Aorta (tissue), 5 donors: ENCODE data around the gene ZGRF1. TPM values are rescaled to one million over a fixed set of nuclear protein-coding genes. Genes with fewer than 3 reads are reported as not detected.
"Not testable (repeated sequence)": the region's sequence is repeated elsewhere in the genome, so short reads cannot be mapped to it uniquely, and the experiment has no call there.

Experiments
- ATAC-seq: fragments of 200-7000 bp; cut with Tn5 transposase; one replicate; pipeline ENCODE4 v1.9.1; 2022; ENCODE audit warnings: moderate library complexity; ENCODE audit not compliant: low FRiP score
- DNase-seq, 2 donors: peaks; one replicate each; pipeline ENCODE4 v3.0.0-alpha.2; 2020
- H3K27ac ChIP-seq, 2 donors: one replicate each; pipeline ENCODE4 v1.5.1; 2013; ENCODE audit warnings: low read length in 2 of 2, mild to moderate bottlenecking in 2 of 2, moderate library complexity in 2 of 2, control low read depth in 1 of 2, inconsistent platforms in 1 of 2, low read depth in 1 of 2
- H3K27me3 ChIP-seq, 2 donors: one replicate each; pipeline ENCODE4 v1.6.1; 2013; ENCODE audit warnings: control low read depth in 1 of 2, low read length in 1 of 2, mild to moderate bottlenecking in 1 of 2, moderate library complexity in 1 of 2; ENCODE audit not compliant: insufficient read depth in 2 of 2, control insufficient read depth in 1 of 2
- H3K36me3 ChIP-seq, 2 donors: one replicate each; pipeline ENCODE4 v1.6.1; 2013; ENCODE audit warnings: control low read depth in 1 of 2, low read length in 1 of 2, mild to moderate bottlenecking in 1 of 2; ENCODE audit not compliant: insufficient read depth in 2 of 2, control insufficient read depth in 1 of 2
- H3K4me1 ChIP-seq, 2 donors: one replicate each; pipeline ENCODE4 v1.6.1; 2013; ENCODE audit warnings: low read length in 2 of 2, control low read depth in 1 of 2, mild to moderate bottlenecking in 1 of 2, moderate library complexity in 1 of 2; ENCODE audit not compliant: insufficient read depth in 2 of 2, control insufficient read depth in 1 of 2
- H3K4me3 ChIP-seq, 2 donors: one replicate each; pipeline ENCODE4 v1.5.1; 2013; ENCODE audit warnings: low read length in 2 of 2, control low read depth in 1 of 2, mild to moderate bottlenecking in 1 of 2
- H3K9me3 ChIP-seq: one replicate; pipeline ENCODE4 v1.6.1; 2013; ENCODE audit warnings: mild to moderate bottlenecking, low read length; ENCODE audit not compliant: control insufficient read depth
- WGBS, 2 donors: extraction: QIAGEN DNeasy Blood & Tissue Kit; methylation state at CpG; one replicate each; pipeline ENCODE4 v1.1.7; 2013; 5-methylcytosine and 5-hydroxymethylcytosine counted together
- intact Hi-C, 2 donors: fragments of 100-400 bp; cut with DNase I; formaldehyde crosslinking; loops; one replicate each; pipeline versions ENCODE4 v1.14.2 to v1.15.0; 2022
- polyA plus RNA-seq, 2 donors: library from polyadenylated mRNA; stranded (reverse); fragments of 200-250 nt; gene quantifications; one replicate each; pipeline ENCODE4 v1.2.3, GENCODE V29; 2013
- total RNA-seq, 2 donors: library from RNA; stranded (reverse); fragmentation: NEBNext Ultra II Directional; extraction: Animal tissue kit (Norgen Biotek cat#: 25700); gene quantifications; one replicate each; pipeline ENCODE4 v1.2.1, GENCODE V29; 2021
- donor health status: healthy with polysubstance abuse.
- donor health status: Bipolar disorder and iron deficiency.
- donor health status: DM: no; HTN: no; CAD: no.
- donor health status: DM: no; HTN: no; CAD: no.
- donor health status: DM: yes; HTN: yes; CAD: no.

Gene ZGRF1
- total and polyA plus RNA-seq, 4 donors = 2.9 to 6.3 (median 5.4) TPM; not detected in 1

DNA sequence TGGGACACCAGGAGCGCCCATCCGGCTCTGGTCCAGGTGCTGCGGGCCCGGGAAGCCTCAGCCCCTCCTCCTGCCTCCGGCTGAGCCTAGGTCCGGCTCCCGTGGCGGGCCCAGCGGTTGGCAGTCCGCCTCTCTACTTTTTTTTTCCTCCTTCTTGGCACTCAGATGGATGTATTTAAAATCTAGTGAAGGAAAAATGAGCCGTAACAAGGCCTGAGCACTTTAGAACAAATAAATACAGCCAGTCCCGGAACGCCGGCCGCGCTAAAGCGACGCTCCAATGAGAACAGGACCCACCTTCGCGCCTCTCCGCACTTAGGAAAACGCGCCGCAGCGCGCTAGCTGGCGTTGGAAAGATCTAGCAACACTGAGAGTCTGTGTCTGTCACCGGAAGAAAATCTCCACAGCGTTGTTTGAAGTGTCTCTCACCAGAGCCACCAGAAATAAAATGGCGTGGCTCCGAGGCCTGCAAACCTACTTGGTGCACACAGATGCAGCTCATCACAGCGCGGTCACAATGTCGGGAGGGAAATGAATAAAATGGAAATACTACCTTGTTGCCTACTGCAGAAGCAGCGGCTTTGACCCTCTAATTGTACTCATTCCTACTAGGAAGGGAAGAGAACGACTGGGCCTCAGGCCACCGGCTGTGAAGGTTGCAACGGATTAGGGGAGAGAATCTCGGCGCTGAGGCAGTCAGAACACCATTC lies 125.5 kb downstream of the ZGRF1 start:
- H3K4me1 ChIP-seq = no peaks in the 10 kb centered on the region

DNA sequence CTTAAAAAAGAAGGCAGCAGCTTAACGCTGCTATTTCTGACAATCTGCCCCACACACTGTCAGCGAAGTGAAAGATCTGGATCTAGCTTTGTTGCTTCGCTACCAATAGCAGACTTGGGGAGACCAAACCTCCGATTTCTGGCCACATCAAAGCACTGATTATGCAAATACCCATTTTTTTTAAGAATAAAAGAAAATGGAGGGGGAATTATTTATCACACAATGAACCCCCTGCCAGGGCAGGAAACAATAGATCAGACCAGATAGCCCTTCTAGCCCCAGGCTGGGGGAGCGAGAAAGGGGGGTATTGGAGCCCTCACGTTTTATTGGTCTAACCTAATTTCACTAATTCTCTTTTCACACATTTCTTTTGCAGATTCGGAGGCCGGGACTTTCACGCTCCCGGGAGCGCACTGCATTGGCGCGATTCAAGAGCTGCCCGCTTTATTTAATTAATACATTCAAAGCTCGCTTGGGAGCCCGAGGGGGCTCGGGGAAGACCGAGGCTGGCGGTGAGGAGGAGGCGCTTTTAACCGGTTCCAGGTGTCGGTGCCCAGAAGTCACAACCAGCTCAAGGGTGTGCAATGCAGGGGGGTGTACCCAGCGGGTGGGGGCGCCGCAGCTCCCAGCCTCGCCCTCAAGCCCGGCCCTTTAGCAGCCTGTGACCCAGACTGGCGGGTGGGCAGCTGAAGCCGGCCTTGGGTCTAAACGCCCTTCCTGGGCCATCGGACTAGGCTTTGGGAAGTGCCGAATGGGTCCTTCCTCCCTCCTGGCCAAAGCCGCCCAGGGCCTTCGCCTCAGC lies 126.2 kb downstream of the ZGRF1 start:
- Histone ChIP-seq H3K9me3 (no peaks in the 10 kb centered on the region), H3K27me3 (no peaks in the 10 kb centered on the region), H3K4me1 (no peaks in the 10 kb centered on the region), H3K36me3 (no peaks in the 10 kb centered on the region), H3K27ac (no peak overlapping the region), H3K4me3 (peak overlapping the region in 1 of 2 donors; percentile 10)
- DNase-seq (no peak), ATAC-seq (no peak)
- 2 to 4% methylated on average over 33 to 34 of the region's 34 CpGs for WGBS, 2 donors
- intact Hi-C loops = no loop called here

More for the DNA sequence above, 125.5 kb downstream of the ZGRF1 start:
- no peak for DNase-seq
- no peaks in the 10 kb centered on the region for H3K9me3 ChIP-seq
- no peak overlapping the region for H3K4me3 ChIP-seq
- 27 to 31% methylated on average over 40 of the region's 40 CpGs for WGBS, 2 donors
- no peaks in the 10 kb centered on the region for H3K36me3 ChIP-seq
- intact Hi-C loops = no loop called here
- H3K27ac ChIP-seq = no peak overlapping the region
- no peak for ATAC-seq
- H3K27me3 ChIP-seq = peaks cover 0 to 2% of the 10 kb centered on the region in 2 donors

GRCh38 chr4:112509243-112510141 lies 127.2 kb downstream of the ZGRF1 start:
- Histone ChIP-seq H3K9me3 (no peaks in the 10 kb centered on the region), H3K36me3 (no peaks in the 10 kb centered on the region), H3K4me1 (no peaks in the 10 kb centered on the region), H3K27ac (no peak overlapping the region), H3K27me3 (no peaks in the 10 kb centered on the region), H3K4me3 (peak overlapping the region; percentile 10 to 36)
- intact Hi-C loops = no loop called here
- 4 to 5% methylated on average over 46 of the region's 46 CpGs for WGBS, 2 donors
- ATAC-seq (peak; percentile 26), DNase-seq (no peak)

- Histone ChIP-seq H3K9me3 (no peaks in the 10 kb centered on the region), H3K27me3 (no peaks in the 10 kb centered on the region), H3K4me1 (no peaks in the 10 kb centered on the region), H3K4me3 (no peak overlapping the region), H3K36me3 (no peaks in the 10 kb centered on the region), H3K27ac (no peak overlapping the region)
- 5 to 8% methylated on average over 6 of the region's 6 CpGs for WGBS, 2 donors
- DNase-seq (no peak), ATAC-seq (no peak)
- intact Hi-C loops = no loop called here
Measured at GRCh38 chr4:112508356-112508755, 128.4 kb downstream of the ZGRF1 start.

DNA sequence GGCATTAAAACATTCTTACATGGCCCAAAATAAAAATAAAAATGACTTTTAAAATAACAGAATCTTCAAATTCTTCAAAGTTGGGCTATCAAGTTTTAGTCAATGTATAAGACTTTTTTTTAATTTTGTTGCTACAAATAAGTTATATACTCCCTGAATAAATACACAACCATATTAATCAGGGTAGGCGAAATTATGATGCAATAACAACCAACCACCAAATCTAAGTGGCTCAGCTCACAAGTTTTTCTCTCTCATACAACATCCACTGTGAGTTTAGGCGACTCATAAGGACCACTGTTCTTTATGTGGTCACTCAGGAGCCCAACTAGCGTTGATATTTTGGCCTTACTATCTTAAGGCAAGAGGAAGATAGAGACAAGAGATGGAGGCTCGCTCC lies 131.9 kb downstream of the ZGRF1 start:
- intact Hi-C loops = no loop called here
- Histone ChIP-seq H3K4me1 (no peaks in the 10 kb centered on the region), H3K9me3 (no peaks in the 10 kb centered on the region), H3K4me3 (no peak overlapping the region), H3K36me3 (no peaks in the 10 kb centered on the region), H3K27ac (no peak overlapping the region), H3K27me3 (no peaks in the 10 kb centered on the region)
- WGBS, 2 donors = 87 to 89% methylated on average over 4 of the region's 4 CpGs
- DNase-seq (no peak), ATAC-seq (no peak)

- H3K4me1 ChIP-seq = no peaks in the 10 kb centered on the region
- no peaks in the 10 kb centered on the region for H3K27me3 ChIP-seq
- intact Hi-C loops = no loop called here
- no peaks in the 10 kb centered on the region for H3K36me3 ChIP-seq
- H3K4me3 ChIP-seq = no peak overlapping the region
- ATAC-seq (no peak), DNase-seq (no peak)
- no peak overlapping the region for H3K27ac ChIP-seq
- H3K9me3 ChIP-seq = no peaks in the 10 kb centered on the region
- 66 to 67% methylated on average over 5 of the region's 5 CpGs for WGBS, 2 donors
Measured at GRCh38 chr4:112502871-112503270, 133.8 kb downstream of the ZGRF1 start.

DNA sequence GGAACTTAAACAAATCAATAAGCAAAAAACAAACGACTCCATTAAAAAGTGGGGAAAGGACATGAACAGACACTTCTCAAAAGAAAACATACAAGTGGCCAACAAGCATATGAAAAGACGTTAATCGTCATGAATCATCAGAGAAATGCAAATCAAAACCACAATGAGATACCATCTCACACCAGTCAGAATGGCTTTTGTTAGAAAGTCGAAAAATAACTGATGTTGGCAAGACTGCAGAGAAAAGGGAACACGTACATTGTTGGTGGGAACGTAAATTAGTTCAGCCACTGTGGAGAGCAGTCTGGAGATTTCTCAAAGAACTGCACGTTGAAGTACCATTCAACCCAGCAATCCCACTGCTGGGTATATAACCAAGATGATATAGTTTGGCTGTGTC lies 144.4 kb downstream of the ZGRF1 start:
- no peak overlapping the region for H3K27ac ChIP-seq
- no peak for ATAC-seq
- no peak for DNase-seq
- 80 to 81% methylated on average over 7 of the region's 7 CpGs for whole genome bisulfite sequencing, 2 donors
- no peaks in the 10 kb centered on the region for H3K4me1 ChIP-seq
- no peaks in the 10 kb centered on the region for H3K36me3 ChIP-seq
- intact Hi-C loops = no loop called here
- H3K4me3 ChIP-seq = no peak overlapping the region
- peaks cover 7% of the 10 kb centered on the region for H3K9me3 ChIP-seq
- H3K27me3 ChIP-seq = no peaks in the 10 kb centered on the region

- WGBS, 2 donors = 82 to 87% methylated on average over 3 of the region's 3 CpGs
- intact Hi-C loops, DNase-seq, H3K27ac ChIP-seq, H3K27me3 ChIP-seq, H3K36me3 ChIP-seq, ATAC-seq, H3K9me3 ChIP-seq, H3K4me3 ChIP-seq, H3K4me1 ChIP-seq: not testable (repeated sequence)
Measured at GRCh38 chr4:112490808-112491207, 145.9 kb downstream of the ZGRF1 start.
